ENCODE results near the gene SCN3B.

Gene SCN3B

DNA sequence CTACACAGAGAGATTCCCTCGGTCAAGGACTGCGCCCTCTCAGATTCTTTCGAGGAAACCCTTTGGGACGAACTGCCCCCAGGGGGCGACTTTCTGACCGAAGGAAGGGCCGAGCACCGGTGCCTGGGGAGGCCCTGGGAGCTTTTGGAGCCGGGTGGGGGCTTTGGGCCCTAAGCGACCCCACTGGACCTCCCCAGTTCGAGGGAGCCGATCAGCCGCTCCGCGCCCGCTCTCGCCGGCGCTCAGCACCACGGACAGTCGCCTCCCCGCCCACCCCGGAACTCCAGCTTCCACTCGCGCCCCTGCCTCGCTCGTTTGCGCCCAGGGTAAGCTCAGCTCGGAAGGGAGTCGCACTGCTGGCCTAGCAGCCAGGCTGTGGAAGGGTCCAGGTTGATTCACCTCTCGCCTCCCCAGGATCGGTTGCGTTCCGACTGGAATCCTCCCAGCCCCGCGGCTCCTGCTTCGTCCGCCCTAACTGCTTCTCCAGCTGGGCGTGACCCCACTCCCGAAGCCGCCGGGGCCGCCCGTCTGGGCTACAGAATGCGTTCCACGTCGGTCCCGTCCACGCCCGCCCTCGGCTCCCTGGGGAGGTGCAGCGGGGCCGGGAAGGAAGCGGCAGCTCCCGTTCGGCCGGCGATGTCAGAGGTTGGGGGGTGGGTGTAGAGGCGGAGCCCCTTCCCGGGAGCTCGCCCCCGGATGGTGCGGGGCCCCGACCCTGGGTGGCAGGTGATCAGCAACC lies 428 bp downstream of the SCN3B start:
- peak; percentile 56 for DNase-seq

DNA sequence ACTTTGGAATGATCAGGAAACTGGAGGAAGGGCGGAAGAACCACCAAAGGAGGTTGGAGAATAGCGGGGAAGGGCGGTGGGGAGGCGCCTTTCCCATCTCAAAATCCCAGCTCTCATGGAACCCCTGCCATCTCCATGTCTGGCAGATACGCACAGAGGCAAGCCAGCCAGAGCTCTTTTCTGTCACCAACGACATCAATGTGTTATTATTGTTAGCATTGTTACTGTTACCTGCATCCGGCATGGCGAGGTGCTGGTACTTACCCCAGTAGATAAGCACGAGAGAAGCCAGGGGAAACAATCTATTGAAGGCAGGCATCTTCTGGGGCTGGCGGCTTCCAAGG lies 969 bp downstream of the SCN3B start:
- no peak for DNase-seq

DNA sequence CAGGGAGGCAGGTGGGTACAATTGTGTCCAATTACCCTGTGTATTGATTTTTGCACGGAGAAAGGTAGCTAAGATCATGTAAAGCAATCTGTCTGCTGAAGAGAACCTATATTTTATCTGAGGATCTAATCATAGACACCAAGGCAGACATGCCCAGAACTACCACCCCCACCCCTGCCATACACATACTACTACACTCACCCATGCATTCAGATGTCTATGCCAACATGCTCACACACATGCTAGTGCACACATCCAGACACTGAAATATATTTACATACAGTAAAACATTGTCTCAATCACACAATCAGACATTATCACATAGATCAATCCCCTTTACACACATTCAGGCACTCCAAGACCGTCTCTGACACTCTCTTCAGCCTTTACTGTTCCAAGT lies 1.8 kb downstream of the SCN3B start:
- DNase-seq, result no peak

DNA sequence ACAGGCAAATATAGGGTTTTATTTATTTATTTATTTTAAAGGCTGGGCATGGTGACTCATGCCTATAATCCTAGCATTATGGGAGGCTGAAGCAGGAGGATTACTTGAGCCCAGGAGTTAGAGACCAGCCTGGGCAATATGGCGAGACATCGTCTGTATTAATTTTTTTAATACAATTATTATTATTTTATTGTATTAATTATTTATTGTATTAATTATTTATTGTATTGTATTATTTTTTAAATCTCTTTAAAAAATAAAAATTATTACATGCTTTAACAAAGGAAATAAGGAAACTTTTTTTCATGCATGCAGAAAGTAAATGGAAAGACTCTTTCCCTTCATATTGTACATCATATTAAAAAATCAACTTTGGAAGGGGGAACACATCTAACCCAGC lies 3.5 kb downstream of the SCN3B start:
- DNase-seq, result no peak

DNA sequence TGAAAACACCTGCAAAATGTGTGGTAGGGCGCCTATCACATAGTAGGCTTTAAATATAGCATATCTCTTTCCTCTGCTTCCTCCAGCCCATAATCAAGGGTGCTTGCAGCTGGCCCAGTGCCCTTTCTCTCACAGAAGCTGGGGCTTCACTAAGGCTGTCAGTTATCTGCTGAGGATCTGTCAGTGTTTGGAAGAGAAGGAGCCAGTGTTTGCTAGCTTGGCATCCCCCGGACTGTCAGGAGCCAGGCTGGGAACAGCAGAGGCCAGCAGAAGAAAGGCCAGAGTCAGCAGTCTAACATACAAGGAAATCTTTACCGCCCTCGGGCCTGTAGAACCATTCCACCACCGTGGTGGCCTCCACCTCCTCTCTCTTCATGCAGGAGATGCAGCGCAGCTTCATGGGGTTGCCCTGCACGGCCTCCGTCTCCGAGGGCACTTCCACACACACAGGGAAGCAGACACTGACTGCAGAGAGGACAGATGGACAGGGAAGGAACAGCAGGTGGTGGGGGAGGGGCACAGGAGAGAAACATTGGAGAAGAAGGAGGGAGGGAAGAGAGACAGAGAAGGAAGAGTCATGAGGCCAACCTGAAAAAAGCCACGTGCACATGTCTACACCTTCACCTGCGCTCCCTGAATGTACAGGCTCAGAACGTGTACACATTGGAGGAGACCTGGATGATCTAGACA lies 9.0 kb downstream of the SCN3B start:
- no peak for DNase-seq

DNA sequence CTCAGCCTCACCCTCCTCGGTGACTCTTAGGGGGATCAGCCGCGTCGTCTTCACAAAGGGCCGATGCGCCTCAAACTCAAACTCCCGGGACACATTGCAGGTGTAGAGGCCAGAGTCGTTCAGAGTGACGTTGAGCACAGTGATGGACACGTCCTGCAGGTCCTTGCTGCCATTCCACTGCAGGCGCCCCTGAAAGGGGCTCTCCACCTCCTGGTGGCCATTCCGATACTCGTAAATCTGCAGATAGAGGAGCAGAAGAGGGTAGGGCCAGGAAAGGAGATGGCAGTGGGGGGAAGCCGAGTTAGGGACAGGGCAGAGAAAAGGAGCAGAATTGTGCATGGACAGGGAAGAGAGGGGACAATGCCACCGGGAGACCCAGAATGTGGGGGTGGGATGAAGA lies 12.0 kb downstream of the SCN3B start:
- DNase-seq, result no peak

DNA sequence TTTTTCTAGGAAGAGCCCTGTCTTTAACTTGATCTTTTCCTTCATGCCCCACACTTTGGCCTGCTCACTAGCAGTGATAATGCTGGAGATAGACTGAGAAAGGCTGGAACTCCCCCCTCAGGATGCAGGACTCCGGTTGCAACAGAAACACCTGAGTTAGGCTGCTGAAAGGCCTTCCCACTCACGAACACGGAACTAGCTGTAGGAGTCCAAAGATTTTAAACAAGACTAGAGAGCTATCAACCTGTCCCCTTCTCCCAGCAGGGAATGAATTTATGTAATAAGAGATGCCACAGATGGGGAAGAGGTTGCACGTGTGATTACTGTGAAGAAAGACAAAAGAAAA lies 13.0 kb downstream of the SCN3B start:
- no peak for DNase-seq

DNA sequence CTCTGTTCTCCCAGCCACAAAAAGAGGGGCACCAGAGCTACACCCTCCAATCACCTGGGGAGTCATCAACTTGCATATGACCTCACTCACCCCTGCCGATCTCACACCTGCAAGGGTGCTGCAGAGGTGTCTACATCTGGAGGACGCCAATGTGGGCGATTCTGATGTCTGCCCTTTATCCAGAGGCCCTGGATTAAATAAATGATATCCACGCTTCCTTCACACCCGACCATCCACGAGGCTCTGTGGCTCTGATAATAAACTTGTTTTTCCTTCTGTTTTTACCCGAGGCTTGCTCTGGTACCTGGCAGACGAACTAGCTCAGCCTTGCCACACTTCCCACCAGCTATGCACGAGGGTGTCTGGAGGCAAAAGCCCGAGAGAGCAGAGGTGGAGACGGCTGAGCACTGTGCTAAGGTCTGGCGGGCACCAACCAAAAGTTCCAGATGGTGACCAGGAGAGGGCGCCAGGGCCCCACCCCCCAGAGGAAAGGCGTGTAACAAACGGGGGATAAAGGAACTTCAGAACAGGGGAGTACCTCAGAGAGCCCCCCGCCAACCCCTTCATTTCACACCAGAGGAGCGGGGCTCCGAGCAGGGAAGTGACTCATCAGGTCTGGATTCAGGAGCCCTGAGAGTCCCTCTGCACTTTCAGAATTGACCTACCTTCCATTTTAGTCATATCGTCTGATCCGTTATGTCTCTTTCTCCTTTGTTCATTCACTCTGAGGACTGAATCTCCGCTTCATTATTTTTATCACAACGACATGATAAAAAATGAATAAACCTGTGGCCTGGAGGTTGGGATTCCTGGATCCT lies 13.5 kb downstream of the SCN3B start:
- DNase-seq, result peak; percentile 15

DNA sequence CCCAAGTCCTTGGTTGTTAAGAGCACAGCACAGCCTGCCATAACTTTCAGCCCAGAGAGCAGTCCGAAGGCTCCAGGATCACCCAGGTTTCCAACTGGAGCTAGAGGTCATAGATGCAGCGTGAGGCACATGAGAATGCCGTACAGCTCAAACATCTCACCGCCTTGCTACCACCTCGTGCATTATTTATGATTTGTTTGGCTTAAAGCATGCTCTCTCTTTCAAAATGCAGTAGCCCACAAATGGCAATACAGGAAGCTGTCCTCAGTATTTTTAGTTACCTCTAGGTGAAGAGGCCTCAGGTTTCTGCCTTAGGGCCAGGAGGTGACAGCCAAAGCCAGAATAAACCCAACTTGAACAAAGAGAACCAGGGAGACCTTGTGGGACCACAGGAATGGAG lies 14.4 kb downstream of the SCN3B start:
- DNase-seq, result no peak

DNA sequence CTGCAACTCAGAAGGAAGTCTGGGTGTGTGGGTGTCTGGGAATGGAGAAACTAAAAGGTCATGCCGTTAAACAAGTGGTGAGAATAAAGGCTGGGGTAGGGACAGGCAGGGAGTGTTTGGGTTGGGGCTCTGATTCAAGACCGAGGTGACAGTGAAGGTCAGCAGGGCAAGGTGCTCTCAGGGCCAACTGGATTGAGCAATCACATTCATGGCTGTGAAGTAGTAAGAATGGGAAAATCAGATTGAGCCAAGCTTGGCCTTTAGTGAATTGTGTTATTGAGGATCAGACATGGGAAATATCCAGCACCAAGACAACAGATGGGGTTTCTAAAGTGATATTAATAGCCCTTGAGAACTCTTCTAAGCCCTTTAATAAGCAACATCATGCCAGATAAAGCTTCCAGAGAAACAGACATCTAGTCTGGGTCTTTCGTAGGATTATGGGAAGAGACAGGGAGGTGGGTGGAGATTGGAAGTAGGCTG lies 24.3 kb downstream of the SCN3B start:
- DNase-seq, result no peak

DNA sequence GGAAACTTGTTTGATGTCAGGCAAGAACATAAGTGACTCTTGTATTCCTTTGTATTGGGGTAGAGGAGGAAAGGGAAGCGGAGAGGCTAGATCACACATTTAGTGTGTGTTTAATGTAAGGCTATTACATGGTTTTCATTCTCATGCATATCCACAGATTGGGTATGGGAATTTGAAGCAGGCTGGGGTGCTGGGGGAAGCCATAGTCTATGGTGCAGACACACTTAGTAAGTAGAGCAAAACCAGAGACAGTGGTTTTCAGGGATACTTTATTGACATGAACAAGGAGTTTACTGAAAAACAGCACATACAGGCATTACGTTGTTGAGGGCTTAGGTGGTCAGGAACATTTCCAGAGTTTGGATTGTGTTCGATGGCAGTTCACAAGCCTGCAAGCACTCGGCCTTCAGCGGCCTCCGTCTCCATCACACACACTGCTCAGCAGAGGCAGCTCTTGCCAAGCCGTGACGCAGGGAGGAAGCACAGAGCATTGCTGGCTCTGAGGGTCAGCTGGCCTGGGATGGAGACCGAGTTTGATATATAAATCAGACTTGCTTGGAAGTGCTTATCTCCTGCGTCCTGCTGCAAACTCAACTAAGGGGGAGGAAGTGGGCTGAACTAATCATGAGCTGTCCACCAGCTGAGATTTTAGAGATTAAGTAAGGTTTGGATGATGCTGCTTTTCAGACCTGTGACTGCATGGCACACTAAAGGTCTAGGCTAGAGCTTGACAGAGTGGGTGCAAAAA lies 25.3 kb downstream of the SCN3B start:
- no peak for DNase-seq

DNA sequence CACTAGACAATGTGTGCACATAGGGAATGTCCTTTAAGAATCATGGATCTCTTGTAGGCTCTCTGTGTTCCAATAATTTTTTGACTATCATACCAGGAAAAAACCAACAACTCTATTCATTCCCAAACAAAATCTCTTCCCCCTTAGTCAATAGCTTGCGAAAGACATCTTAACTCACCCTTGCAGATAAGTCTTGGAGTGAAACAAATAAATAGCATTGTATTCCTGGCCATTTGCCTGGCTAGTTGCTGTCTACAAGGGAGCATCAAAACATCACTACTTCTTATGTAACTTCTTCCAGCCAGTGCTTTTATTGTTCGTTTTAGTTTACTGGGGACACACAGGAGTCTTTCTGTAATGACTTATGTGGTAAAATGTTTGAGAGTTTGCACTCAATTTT lies 29.4 kb downstream of the SCN3B start:
- no peak for DNase-seq

DNA sequence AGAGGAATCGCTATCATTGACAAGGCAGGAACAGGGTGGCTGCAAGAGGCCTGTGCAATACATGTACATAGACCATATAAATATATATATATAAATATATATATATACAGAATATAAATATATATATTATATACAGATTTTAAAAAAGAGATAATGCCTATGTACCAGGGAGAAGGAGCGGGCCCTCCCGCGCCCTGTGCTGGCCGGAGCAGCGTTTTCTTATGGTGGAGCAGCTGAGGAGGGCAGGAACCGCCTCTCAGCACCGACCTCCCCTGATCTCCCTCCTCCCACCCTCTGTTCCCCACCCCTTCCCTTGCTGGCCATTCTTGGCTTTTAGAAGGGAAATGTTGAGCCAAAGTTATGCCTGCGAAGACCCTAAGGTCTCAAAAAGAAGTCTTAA lies 31.8 kb downstream of the SCN3B start:
- no peak for DNase-seq

DNA sequence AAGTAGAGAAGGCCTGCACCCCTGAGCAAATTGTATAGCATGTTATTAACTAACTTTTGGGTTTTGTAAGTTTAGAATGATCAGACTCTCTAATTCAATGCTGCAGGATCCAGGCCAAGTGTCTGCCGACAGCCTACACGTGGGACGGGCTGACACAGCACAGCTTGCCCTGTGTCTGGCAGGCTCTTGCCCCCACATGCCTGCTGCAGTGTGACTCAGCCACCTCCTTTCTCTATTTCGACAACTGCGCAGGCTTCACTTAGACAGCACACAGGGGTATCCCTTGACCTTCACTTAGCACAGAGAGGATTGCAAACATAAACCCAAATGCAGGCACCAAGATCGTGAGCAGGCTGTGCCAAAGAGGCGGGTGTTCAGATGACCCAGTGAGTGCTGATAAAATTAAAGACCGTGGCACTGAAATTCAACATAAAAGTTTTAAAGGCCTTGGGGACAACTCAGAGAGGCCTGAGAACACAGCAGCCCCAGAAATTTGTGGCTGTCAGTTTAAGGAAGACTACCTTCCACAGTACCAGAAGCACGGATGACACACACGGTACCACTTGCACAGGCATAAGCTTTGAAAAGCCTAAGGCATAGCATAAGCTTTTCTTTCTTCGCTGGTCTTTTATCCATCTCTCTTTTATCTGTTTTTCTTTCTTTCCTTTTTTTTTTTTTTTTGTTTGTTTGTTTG lies 37.8 kb downstream of the SCN3B start:
- no peak for DNase-seq

DNA sequence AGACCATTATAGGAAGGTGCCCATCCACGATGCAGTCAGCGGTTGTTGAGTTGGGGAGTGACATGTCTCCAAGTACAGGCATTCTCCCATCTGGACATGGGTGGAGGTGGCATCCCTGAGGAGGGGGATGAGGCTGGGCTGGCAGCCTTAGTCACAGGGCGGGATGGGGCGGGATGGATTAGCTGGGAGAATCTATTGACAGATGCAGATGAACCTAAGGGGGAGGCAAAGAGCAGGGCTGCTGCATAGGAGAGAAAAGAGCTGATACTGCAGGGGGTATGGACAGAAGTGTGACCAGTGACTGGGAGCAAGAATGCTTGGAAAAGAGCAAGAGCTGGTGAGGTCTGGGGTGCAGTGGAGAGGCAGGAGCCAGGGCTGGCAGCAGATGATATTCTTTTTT lies 42.7 kb downstream of the SCN3B start:
- no peak for DNase-seq

DNA sequence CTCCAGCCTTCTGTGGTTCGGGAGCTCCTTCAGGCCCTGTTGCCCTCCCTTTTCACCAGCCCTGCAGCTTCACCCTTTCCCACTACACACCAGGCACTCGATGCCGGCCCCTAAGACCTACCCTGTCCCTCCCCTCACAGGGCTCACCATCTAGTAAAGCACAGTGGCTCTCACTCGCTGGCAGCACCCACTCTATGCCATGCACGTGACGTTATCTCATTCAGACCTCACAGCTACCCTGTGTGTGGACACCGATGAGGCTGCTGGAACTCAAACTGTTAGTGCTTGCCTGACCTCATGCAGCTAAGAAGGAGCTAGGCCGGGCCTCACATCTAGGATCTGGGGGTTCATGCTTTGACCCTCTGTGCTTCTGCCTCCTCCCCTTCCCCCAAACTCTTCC lies 45.5 kb downstream of the SCN3B start:
- no peak for DNase-seq

DNA sequence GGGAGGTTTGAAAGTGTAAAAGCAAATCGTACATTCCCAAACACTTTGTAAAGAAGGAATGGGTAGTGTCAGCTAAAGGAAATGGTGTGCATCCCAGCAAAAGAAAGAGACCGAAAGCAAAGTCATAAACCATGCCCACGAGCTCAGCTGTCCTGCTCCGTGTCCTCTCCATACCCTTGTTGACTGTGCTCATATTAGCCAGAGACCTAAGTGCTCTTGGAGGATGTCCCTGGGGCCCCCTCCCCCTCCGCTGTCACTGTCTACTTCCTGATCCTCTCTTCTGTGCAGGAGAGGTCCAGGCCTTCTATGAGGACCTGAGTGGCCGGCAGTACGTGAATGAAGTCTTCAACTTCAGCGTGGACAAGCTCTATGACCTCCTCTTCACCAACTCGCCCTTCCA lies 46.1 kb downstream of the SCN3B start:
- DNase-seq, result no peak

DNA sequence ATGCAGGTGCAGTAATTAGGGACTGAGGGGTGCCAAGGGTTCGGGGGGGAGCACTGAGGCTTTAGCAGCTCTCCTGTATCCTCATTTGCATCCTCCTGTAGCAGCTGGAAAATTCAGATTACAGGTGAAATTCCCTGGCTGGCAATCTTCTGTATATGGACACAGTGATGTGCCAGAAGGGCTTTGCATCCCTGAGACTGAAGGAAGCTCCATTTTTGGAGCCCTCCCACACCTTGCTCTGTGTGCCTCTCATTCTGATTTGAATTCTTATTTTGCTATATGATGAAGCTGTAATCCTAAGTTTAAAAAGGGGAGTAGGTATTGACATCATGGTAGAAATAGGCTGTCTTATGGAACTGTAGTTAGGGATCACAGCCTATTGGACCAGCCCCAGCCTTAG lies 46.6 kb downstream of the SCN3B start:
- DNase-seq, result no peak

DNA sequence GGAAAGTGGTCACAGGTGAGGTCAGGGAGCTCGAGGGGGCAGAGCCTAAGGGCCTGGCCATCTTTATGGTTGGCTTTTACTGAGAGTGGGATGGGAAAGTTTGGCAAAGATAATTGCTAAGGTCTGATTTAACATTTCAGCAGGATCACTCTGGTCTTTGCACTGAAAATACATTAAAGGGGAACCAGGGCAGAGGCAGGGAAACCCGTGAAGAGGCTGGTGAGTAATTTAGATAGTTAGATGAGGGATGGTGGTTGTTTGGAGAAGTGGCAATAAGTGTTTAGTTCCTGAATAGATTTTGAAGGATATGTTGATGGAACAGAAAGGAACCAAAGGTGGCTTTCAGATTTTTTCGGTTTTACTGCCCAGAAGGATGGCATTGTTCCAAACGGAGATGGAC lies 50.8 kb downstream of the SCN3B start:
- no peak for DNase-seq

DNA sequence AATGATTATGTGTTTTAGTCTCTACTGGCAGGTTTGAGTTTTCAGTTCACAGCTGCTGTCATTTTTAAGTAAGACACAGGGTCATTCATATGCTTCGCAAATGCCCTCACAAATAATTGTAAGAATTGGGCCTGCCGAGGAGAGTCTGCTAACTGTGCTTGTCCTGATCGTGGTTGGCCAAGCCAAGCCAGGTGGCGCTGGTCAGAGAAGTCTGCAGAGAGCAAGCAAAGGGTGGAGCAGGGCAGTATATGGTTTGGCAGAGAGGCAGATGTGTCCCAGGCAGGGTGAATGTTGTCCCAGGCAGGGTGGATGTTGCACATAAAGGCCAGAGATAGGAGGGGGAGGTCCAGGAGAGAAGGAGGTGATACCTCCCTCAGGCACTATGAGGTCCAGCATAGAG lies 52.7 kb downstream of the SCN3B start:
- no peak for DNase-seq

DNA sequence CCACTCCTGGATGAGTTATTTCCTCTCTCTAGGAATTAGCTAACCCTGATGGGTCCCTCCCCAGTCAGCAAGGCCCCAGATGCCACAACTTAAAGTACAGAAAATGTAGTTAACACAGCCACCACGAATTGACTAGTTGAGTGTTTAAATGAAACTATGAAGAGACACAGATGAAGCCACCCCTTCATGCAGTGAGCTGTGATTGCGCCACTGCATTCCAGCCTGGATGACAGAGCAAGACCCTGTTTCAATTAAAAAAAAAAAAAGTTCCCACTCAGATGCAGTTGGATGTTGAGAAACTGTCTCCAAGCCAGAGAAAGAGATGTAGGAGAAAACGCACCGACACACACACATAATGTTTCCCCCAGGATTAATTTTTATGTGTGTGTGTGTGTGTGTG lies 53.3 kb downstream of the SCN3B start:
- no peak for DNase-seq

DNA sequence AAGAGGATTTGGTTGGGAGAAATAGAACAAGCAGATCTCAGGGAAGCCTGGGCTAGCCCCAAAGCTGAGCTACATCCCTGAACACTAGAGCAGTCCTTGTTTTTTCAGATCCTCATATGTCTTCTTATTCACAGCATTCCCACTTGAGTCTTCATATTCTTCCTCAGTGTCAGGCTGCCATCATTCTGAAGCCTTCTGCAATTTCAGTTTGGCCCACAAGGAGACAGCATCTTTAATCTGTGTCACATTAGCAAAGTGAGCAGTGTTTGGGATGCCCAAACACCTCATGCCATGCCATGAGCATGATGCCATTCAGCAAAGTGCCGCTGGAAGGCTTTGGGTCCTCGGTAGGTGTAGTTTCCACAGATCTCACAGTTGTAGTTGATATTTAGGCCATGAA lies 56.6 kb downstream of the SCN3B start:
- no peak for DNase-seq

DNA sequence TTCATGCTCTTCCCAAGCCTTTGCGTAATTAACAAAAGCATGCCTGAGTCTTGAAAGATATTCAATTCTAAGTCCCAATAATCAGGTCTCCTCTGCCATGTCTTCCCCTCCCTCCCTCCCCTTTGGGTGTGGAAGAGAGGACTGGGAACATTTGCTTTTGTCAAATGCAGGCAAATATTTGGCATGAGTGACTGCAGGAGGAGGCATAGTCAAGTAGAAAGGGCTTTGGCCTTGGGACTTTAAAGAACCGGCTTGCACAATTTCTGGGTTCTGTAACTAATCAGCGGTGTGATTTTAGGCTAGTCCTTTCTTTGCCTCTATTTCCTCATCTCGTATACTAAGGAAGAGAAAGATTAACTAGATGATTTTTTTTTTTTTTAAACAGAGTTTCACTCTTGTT lies 59.5 kb downstream of the SCN3B start:
- no peak for DNase-seq

All from NCI-H774 (cell line).